ENCODE results near the gene PRICKLE3.
"Not testable (repeated sequence)": the region's sequence is repeated elsewhere in the genome, so short reads cannot be mapped to it uniquely, and the experiment has no call there.

The PRICKLE3 gene

GRCh38 chrX:49177873-49178480 lies 8.2 kb downstream of the PRICKLE3 start:
- no peak for DNase-seq

- DNase-seq = no peak
Observed at GRCh38 chrX:49177338-49177833, 8.8 kb downstream of the PRICKLE3 start.

DNA sequence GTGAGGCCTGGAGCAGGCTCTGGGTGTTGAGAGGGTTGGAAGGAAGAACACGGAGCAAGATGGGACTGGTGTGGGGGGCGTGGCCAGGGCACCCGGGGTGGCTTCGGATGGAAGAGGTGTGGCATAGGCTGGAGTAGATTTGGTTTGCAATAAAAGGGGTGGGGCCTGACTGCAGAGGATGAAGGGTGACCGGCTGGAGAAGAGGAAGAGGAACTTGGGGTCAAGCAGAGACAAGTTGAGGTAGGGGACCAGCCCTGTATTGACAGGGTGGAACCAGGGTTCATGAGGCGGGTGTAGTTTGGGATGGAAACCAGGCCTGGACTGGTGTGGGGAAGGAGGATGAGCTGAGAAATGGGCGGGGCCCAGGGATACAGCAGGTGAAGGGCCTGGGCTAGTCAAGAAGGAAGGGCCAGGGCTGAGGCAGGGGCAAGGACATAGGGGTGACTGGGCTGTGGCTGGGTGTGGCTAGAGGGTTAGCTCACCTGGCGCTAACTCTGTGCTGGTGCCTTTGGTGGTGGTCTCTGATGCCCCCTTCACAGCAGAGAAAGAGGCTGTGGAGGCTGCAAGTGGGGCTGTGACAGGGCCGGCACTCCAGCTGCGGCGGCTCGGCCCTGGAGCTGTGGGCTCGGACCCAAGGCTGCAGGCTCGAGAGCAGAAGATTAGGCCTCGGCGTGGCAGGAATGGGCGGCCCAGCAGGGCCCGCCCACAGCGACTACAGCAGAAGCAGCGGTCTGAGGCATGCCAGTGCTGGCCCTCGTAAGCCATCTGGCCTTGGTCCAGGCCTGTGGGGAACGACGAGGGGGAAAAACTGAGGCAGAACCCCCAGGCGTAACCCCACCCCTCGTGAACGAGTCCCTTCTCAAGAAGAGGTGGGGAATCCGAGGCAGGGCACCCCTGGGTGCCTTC lies 9.5 kb downstream of the PRICKLE3 start:
- no peak for DNase-seq

DNA sequence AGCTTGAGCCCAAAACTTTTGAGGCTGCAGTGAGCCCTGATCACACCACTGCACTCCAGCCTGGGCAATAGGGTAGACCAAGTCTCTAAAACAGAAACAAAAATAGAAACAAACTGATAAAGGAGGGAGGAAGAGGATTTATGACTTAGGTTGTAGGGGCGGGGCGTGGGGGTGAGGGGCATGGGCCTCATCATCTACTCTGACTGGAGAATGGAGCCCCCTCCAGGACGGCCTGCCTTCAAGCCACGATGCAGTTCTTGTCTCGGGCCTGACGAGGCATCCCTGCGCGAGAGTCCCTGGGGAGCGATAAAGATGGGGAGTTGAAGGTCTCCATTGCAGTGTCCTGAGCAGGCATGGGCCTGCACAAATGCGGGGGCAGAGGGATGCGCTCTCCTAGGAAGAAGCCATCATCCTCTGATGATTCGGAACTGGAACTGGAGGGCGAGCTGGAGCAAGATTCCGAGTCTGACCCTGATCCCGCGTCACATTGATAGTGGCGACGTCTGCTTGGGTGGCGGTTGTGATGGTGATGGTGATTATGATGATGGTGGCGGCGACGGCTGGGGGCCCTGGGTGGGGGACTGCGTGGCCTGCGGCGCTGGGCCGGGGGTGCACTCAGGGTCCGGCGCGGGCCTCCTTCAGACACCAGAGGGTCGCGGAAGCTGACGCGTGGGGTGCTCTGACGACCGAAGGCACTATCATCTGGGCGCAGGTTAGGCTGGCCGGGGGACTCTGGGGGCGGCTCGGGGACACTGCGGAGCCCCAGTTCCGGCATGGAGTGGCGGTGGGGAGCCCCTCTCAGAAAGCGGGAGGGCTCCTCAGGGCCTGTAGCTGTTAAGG lies 10.5 kb downstream of the PRICKLE3 start:
- no peak for DNase-seq

DNA sequence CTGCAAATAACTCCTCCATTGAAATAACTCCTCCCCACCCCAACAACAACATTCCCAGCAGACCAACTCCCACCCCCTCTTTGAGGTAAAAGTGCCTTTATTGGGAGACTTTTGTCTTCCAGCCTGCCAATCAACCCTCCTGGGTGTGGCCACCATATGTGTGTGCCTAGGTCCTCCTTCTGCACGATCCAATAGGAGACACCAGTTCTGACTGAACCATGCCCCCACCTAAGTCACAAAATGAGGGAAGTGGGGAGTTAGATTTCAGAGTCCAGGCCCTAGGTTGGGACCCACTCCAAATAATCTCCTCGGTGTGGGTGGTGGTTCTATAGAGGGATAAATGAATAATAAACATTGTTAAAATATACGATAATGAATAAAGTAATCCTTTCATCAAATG lies 11.4 kb downstream of the PRICKLE3 start:
- DNase-seq = no peak

- not testable (repeated sequence) for DNase-seq
Observed at GRCh38 chrX:49173544-49173943, 12.6 kb downstream of the PRICKLE3 start.

DNA sequence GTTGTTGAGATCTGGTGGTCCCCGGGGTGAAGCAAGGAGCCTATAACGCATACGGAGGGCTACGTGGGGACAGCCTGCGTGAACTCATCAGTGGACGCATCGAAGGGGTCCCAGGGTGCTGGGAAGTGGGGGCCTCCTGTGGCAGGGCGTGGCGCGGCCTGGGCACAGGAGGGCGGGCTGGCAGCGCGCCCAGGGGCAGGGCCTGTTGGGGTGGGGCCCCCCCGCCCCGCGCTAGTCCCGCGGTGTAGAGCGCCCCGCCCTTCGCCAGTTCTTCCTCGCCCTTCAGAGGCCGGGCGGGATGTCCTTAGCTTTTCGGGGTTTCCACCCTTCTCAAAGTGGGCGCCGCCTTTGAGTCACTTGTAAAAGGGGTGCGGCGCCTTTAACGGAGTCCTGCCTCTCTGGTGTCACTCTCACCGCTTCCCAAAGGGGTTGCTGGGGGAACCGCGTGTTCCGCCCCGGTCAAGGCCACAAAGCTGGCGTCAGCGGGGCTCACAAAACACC lies 13.8 kb downstream of the PRICKLE3 start:
- DNase-seq = peak; percentile 66

- peak; percentile 35 for DNase-seq
Observed at GRCh38 chrX:49171752-49172279, 14.4 kb downstream of the PRICKLE3 start, which contains the start of gene PLP2. Gene PLP2 (plus strand): TSS chrX:49171898. CDS start chrX:49172001, 103 bp downstream.

GRCh38 chrX:49167740-49168108 lies 18.4 kb downstream of the PRICKLE3 start:
- DNase-seq = no peak

- peak; percentile 38 for DNase-seq
Observed at GRCh38 chrX:49166914-49167739, 19.0 kb downstream of the PRICKLE3 start.

- peak; percentile 92 for DNase-seq
Observed at GRCh38 chrX:49165901-49166881, 20.0 kb downstream of the PRICKLE3 start.

GRCh38 chrX:49164589-49165360 lies 21.4 kb downstream of the PRICKLE3 start:
- DNase-seq = no peak

- peak; percentile 72 for DNase-seq
Observed at GRCh38 chrX:49163555-49164419, 22.4 kb downstream of the PRICKLE3 start.

- no peak for DNase-seq
Observed at GRCh38 chrX:49162620-49163019, 23.6 kb downstream of the PRICKLE3 start, which contains the start of gene MAGIX. Gene MAGIX (plus strand): TSS chrX:49162758. CDS start chrX:49162890, 132 bp downstream.

- no peak for DNase-seq
Observed at GRCh38 chrX:49161632-49162031, 24.5 kb downstream of the PRICKLE3 start.

DNA sequence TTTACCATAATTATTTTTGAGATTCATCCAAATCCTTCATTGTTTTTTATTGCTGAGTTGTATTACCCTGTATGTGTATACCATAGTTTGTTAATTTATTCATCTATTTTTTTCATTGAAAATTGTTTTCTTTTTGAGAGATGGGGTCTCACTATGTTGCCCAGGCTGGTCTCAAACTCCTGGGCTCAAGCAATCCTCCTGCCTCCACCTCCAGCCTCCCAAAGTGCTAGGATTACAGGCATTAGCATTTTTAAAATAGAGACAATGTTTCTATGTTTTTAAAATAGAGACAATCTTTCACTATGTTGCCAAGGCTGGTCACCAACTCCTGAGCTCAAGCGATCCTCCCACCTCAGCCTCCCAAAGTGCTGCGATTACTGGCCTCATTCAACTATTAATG lies 25.3 kb downstream of the PRICKLE3 start:
- no peak for DNase-seq

- DNase-seq = no peak
Observed at GRCh38 chrX:49157194-49157593, 29.0 kb downstream of the PRICKLE3 start.
